ENCODE measurements around the gene B3GALT5. TPM values are rescaled to one million over a fixed set of nuclear protein-coding genes. Genes with fewer than 3 reads are reported as not detected.

B3GALT5 gene
- polyA plus RNA-seq, 2 of the 4 experiments (the other 2 are of a cell fraction) = 0.39 to 0.52 TPM

- Histone ChIP-seq H3K4me3 (no peak overlapping the region), H3K4me2 (no peak overlapping the region), H3K27ac (no peak overlapping the region), H3K4me1 (no peaks in the 10 kb centered on the region), H3K9me3 (no peaks in the 10 kb centered on the region; the same call in 1 of the 3 replicates)
- FAIRE-seq (no peak), DNase-seq (ENCODE audit: low read depth in 1 of 2, low spot score in 1 of 2) (no peak), ATAC-seq (no peak)
- CTCF ChIA-PET = interaction anchor here (1.2 kb wide), 1 partner anchor 122 kb away, joined by 3 read pairs; no protein-coding TSS in a partner anchor
- POLR2A ChIA-PET = no interaction called here
- TF ChIP-seq RNF2 (IDR thresholded peaks at IDR 0.05; ENCODE audit: borderline replicate concordance, low read depth) (no peak), TP53 (CRISPR knock-in tag; IDR thresholded peaks at IDR 0.05) (no peak), RFX5 (IDR thresholded peaks at IDR 0.05) (no peak)
These were observed 19.2 kb upstream of the B3GALT5 start for GRCh38 chr21:39593522-39593921.

DNA sequence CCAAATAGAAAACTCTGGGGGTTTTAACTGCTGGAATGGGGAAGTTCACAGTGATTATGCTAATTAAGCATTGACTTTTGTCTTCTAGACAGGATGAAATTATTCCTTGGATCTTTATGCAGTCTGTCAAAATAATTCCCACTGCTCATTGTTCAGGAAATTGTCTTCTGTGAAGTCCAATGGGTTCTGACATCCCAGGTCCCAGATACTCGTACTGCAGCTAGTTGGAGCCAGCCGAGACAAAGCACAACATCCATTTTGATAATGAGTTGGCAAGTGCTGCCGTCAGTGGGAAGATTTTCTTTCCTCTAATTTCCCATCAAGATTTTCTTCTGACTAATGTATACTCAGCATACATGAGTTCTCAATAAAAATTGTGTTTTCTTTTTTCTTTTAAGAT, 17.3 kb upstream of the B3GALT5 start:
- CTCF ChIA-PET = no interaction called here
- Histone ChIP-seq H3K4me3 (no peak overlapping the region), H3K9me3 (no peaks in the 10 kb centered on the region), H3K27ac (no peak overlapping the region), H3K4me1 (no peaks in the 10 kb centered on the region), H3K4me2 (no peak overlapping the region)
- POLR2A ChIA-PET = no interaction called here
- WGBS (ENCODE audit: missing lambda C conversion rate) = 53% methylated on average over 3 of the region's 3 CpGs
- TF ChIP-seq POLR2AphosphoS2 (conservative IDR thresholded peaks at IDR 0.05; ENCODE audit: low read length) = no peak
- no peak for TF ChIP-seq FOSL2 (IDR thresholded peaks at IDR 0.05)
- TF ChIP-seq FOSL2 (CRISPR knock-in tag; IDR thresholded peaks at IDR 0.05) = no peak
- TF ChIP-seq CBX2 (IDR thresholded peaks at IDR 0.05; ENCODE audit: borderline replicate concordance, low read depth) = no peak
- TF ChIP-seq EHF (CRISPR knock-in tag; IDR thresholded peaks at IDR 0.05) = no peak
- TF ChIP-seq, protein P1, sequence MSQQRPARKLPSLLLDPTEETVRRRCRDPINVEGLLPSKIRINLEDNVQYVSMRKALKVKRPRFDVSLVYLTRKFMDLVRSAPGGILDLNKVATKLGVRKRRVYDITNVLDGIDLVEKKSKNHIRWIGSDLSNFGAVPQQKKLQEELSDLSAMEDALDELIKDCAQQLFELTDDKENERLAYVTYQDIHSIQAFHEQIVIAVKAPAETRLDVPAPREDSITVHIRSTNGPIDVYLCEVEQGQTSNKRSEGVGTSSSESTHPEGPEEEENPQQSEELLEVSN (IDR thresholded peaks at IDR 0.05; ENCODE audit: borderline replicate concordance, low read depth) = no peak
- no peak for TF ChIP-seq RNF2 (IDR thresholded peaks at IDR 0.05; ENCODE audit: borderline replicate concordance, low read depth)
- TF ChIP-seq RAD21 (conservative IDR thresholded peaks at IDR 0.05 in 1 of 2, IDR thresholded peaks at IDR 0.05 in 1 of 2) = no peak
- TF ChIP-seq BHLHE40 (IDR thresholded peaks at IDR 0.05; ENCODE audit: low read depth, low read length) = no peak
- no peak for FAIRE-seq
- no peak for DNase-seq (ENCODE audit: low read depth in 1 of 2, low spot score in 1 of 2)
- ATAC-seq = no peak

- CTCF ChIA-PET = interaction anchor here (1.4 kb wide), 1 partner anchor 8 kb away, joined by 3 read pairs; no protein-coding TSS in a partner anchor
- POLR2A ChIA-PET = no interaction called here
- Histone ChIP-seq H3K9me3 (no peaks in the 10 kb centered on the region), H3K27ac (no peak overlapping the region), H3K4me2 (no peak overlapping the region), H3K4me3 (no peak overlapping the region), H3K4me1 (no peaks in the 10 kb centered on the region)
- DNase-seq (ENCODE audit: low read depth in 1 of 2, low spot score in 1 of 2) (no peak), ATAC-seq (no peak), FAIRE-seq (no peak)
- TF ChIP-seq MAFK (IDR thresholded peaks at IDR 0.05; ENCODE audit: partially characterized antibody) (no peak), ZSCAN20 (CRISPR knock-in tag; IDR thresholded peaks at IDR 0.05) (no peak), ESRRA (IDR thresholded peaks at IDR 0.05; ENCODE audit: borderline replicate concordance, low read length) (no peak), CHD2 (IDR thresholded peaks at IDR 0.05; ENCODE audit: low read length, partially characterized antibody) (no peak), HOXA7 (CRISPR knock-in tag; IDR thresholded peaks at IDR 0.05) (no peak), JUNB (IDR thresholded peaks at IDR 0.05) (no peak), HOXB13 (CRISPR knock-in tag; IDR thresholded peaks at IDR 0.05; ENCODE audit: low read depth) (no peak), JUN (IDR thresholded peaks at IDR 0.05) (no peak), SREBF2 (IDR thresholded peaks at IDR 0.05) (no peak), SMC3 (IDR thresholded peaks at IDR 0.05) (no peak), CTCF (IDR thresholded peaks at IDR 0.05) (no peak), NFE2L2 (conservative IDR thresholded peaks at IDR 0.05; ENCODE audit: low read length) (no peak), ZC3H11A (IDR thresholded peaks at IDR 0.05) (no peak)
- TF ChIP-seq, protein P2, sequence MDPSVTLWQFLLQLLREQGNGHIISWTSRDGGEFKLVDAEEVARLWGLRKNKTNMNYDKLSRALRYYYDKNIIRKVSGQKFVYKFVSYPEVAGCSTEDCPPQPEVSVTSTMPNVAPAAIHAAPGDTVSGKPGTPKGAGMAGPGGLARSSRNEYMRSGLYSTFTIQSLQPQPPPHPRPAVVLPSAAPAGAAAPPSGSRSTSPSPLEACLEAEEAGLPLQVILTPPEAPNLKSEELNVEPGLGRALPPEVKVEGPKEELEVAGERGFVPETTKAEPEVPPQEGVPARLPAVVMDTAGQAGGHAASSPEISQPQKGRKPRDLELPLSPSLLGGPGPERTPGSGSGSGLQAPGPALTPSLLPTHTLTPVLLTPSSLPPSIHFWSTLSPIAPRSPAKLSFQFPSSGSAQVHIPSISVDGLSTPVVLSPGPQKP (IDR thresholded peaks at IDR 0.05; ENCODE audit: low read depth, low read length) = no peak
- TF ChIP-seq, protein P1 (IDR thresholded peaks at IDR 0.05; ENCODE audit: borderline replicate concordance, low read depth) = no peak
- 56% methylated on average over 7 of the region's 7 CpGs for WGBS (ENCODE audit: missing lambda C conversion rate)
These were observed 15.1 kb upstream of the B3GALT5 start for GRCh38 chr21:39597595-39597994.
